Measurements from ENCODE around the gene PLEKHS1.

PLEKHS1 gene

GRCh38 chr10:113751181-113751732 is at the start of gene PLEKHS1:
Gene PLEKHS1 (plus strand): TSS chr10:113751682. CDS start chr10:113755278, 3,596 bp downstream.
- DNase-seq (ENCODE audit: low spot score): peak; percentile 17

- peak; percentile 46 for DNase-seq (ENCODE audit: low spot score)
Measured at GRCh38 chr10:113704637-113705343, 46.7 kb upstream of the PLEKHS1 start.

- no peak for DNase-seq (ENCODE audit: low spot score)
Measured at GRCh38 chr10:113705344-113705652, 46.2 kb upstream of the PLEKHS1 start.

- no peak for DNase-seq (ENCODE audit: low spot score)
Measured at GRCh38 chr10:113706623-113707022, 44.9 kb upstream of the PLEKHS1 start.

GRCh38 chr10:113708640-113709039 is 42.8 kb upstream of the PLEKHS1 start:
- no peak for DNase-seq (ENCODE audit: low spot score)

- peak; percentile 73 for DNase-seq (ENCODE audit: low spot score)
Measured at GRCh38 chr10:113709221-113709838, 42.2 kb upstream of the PLEKHS1 start.

GRCh38 chr10:113711142-113711541 is 40.3 kb upstream of the PLEKHS1 start:
- DNase-seq (ENCODE audit: low spot score): no peak

GRCh38 chr10:113712024-113712423 is 39.5 kb upstream of the PLEKHS1 start:
- no peak for DNase-seq (ENCODE audit: low spot score)

- DNase-seq (ENCODE audit: low spot score): no peak
Measured at GRCh38 chr10:113712755-113713639, 38.5 kb upstream of the PLEKHS1 start.

GRCh38 chr10:113713640-113713982 is 37.9 kb upstream of the PLEKHS1 start:
- DNase-seq (ENCODE audit: low spot score): no peak

GRCh38 chr10:113716109-113716910 is 35.2 kb upstream of the PLEKHS1 start:
- no peak for DNase-seq (ENCODE audit: low spot score)

GRCh38 chr10:113718969-113719822 is 32.3 kb upstream of the PLEKHS1 start:
- no peak for DNase-seq (ENCODE audit: low spot score)

GRCh38 chr10:113720386-113720785 is 31.1 kb upstream of the PLEKHS1 start:
- DNase-seq (ENCODE audit: low spot score): no peak

GRCh38 chr10:113732160-113732881 is 19.2 kb upstream of the PLEKHS1 start:
- DNase-seq (ENCODE audit: low spot score): no peak

- DNase-seq (ENCODE audit: low spot score): no peak
Measured at GRCh38 chr10:113732966-113733365, 18.5 kb upstream of the PLEKHS1 start.

GRCh38 chr10:113733635-113734034 is 17.8 kb upstream of the PLEKHS1 start:
- no peak for DNase-seq (ENCODE audit: low spot score)

- DNase-seq (ENCODE audit: low spot score): no peak
Measured at GRCh38 chr10:113735913-113736312, 15.6 kb upstream of the PLEKHS1 start.

GRCh38 chr10:113736576-113736975 is 14.9 kb upstream of the PLEKHS1 start:
- no peak for DNase-seq (ENCODE audit: low spot score)

GRCh38 chr10:113739031-113739430 is 12.5 kb upstream of the PLEKHS1 start:
- DNase-seq (ENCODE audit: low spot score): no peak

GRCh38 chr10:113739577-113739976 is 11.9 kb upstream of the PLEKHS1 start:
- DNase-seq (ENCODE audit: low spot score): no peak
